ENCODE results near the gene REEP1. TPM values are rescaled to one million over a fixed set of nuclear protein-coding genes. Genes with fewer than 3 reads are reported as not detected.

REEP1 gene
- total RNA-seq, 1 donor from 2014 or later, result 0.35 TPM

GRCh38 chr2:86311879-86312278, 25.5 kb downstream of the REEP1 start:
- H3K4me3 ChIP-seq (ENCODE audit: low read depth, low read length), result no peak overlapping the region
- no peak for DNase-seq (ENCODE audit: low read depth)
- TF ChIP-seq CTCF (conservative IDR thresholded peaks at IDR 0.05; ENCODE audit: low read depth, low read length), result no peak

- no peak for TF ChIP-seq CTCF (conservative IDR thresholded peaks at IDR 0.05; ENCODE audit: low read depth, low read length)
- DNase-seq (ENCODE audit: low read depth), result no peak
- H3K4me3 ChIP-seq (ENCODE audit: low read depth, low read length), result no peak overlapping the region
Observed at GRCh38 chr2:86309966-86310365, 27.5 kb downstream of the REEP1 start.

GRCh38 chr2:86308984-86309695, 28.3 kb downstream of the REEP1 start:
- no peak overlapping the region for H3K4me3 ChIP-seq (ENCODE audit: low read depth, low read length)
- no peak for DNase-seq (ENCODE audit: low read depth)

GRCh38 chr2:86308356-86308755, 29.1 kb downstream of the REEP1 start:
- no peak overlapping the region for H3K4me3 ChIP-seq (ENCODE audit: low read depth, low read length)
- DNase-seq (ENCODE audit: low read depth), result no peak
- no peak for TF ChIP-seq CTCF (conservative IDR thresholded peaks at IDR 0.05; ENCODE audit: low read depth, low read length)

More at GRCh38 chr2:86308984-86309695, 28.3 kb downstream of the REEP1 start:
- TF ChIP-seq CTCF (conservative IDR thresholded peaks at IDR 0.05; ENCODE audit: low read depth, low read length), result no peak

- TF ChIP-seq CTCF (conservative IDR thresholded peaks at IDR 0.05; ENCODE audit: low read depth, low read length), result no peak
- DNase-seq (ENCODE audit: low read depth), result no peak
Observed at GRCh38 chr2:86307431-86307830, 30.0 kb downstream of the REEP1 start.

GRCh38 chr2:86305915-86306254, 31.5 kb downstream of the REEP1 start:
- DNase-seq (ENCODE audit: low read depth), result no peak
- H3K4me3 ChIP-seq (ENCODE audit: low read depth, low read length), result no peak overlapping the region
- no peak for TF ChIP-seq CTCF (conservative IDR thresholded peaks at IDR 0.05; ENCODE audit: low read depth, low read length)

More at GRCh38 chr2:86307431-86307830, 30.0 kb downstream of the REEP1 start:
- no peak overlapping the region for H3K4me3 ChIP-seq (ENCODE audit: low read depth, low read length)
